Measurements from ENCODE around the gene CACNA1A. TPM values are rescaled to one million over a fixed set of nuclear protein-coding genes. Genes with fewer than 3 reads are reported as not detected.
A peak's percentile ranks its signal among the peaks of the same experiment; 100 is the strongest.

The CACNA1A gene
- total and polyA plus RNA-seq, 2 of the 4 experiments (the other 2 are of a cell fraction): 5.9 to 15.0 TPM

- no peak overlapping the region for H3K23ac ChIP-seq (ENCODE audit: low read depth, low read length)
- H3K9me3 ChIP-seq (ENCODE audit: control insufficient read depth, insufficient read depth, low read length): no peaks in the 10 kb centered on the region
- H3K27me3 ChIP-seq (ENCODE audit: control insufficient read depth, insufficient read depth, low read length): no peaks in the 10 kb centered on the region; the same call in 1 of the 2 replicates
- DNase-seq: peak; percentile 31
- H3K4ac ChIP-seq (ENCODE audit: low read depth, low read length): no peak overlapping the region
- no peaks in the 10 kb centered on the region for H4K20me1 ChIP-seq (ENCODE audit: insufficient read depth, low read length)
- no peak overlapping the region for H4K91ac ChIP-seq (ENCODE audit: insufficient read depth, low read depth, low read length)
- H3K27ac ChIP-seq (ENCODE audit: insufficient read depth, low read length): no peak overlapping the region
- dilution Hi-C loops (cut with HindIII; ENCODE audit: low sequenced_read_pairs, unreplicated experiment) (no loop called here), intact Hi-C loops (cut with micrococcal nuclease) (loop anchor here (1.0 to 5.0 kb wide), 3 partner anchors 65 to 221 kb away; no protein-coding TSS in a partner anchor), in situ Hi-C loops (cut with MboI; ENCODE audit: low sequenced_read_pairs) (no loop called here)
- H2BK15ac ChIP-seq (ENCODE audit: low read depth, low read length): no peak overlapping the region
- no peak for TF ChIP-seq USF2 (IDR thresholded peaks at IDR 0.05; ENCODE audit: low read depth, low read length)
- peak; percentile 65 for TF ChIP-seq SMC3 (IDR thresholded peaks at IDR 0.05; ENCODE audit: low read depth, low read length)
- no peak for TF ChIP-seq RCOR1 (IDR thresholded peaks at IDR 0.05; ENCODE audit: insufficient replicate concordance, low read length)
- no peak for TF ChIP-seq ELK1 (IDR thresholded peaks at IDR 0.05; ENCODE audit: borderline replicate concordance, low read depth, low read length)
- no peak for TF ChIP-seq RFX5 (IDR thresholded peaks at IDR 0.05; ENCODE audit: low read depth, low read length)
- peak; percentile 61 for TF ChIP-seq CTCF (conservative IDR thresholded peaks at IDR 0.05; ENCODE audit: low read depth, low read length)
- TF ChIP-seq RAD21 (IDR thresholded peaks at IDR 0.05; ENCODE audit: low read length): peak; percentile 60
- no peak overlapping the region for H3K9ac ChIP-seq (ENCODE audit: low read depth, low read length)
- H3K79me1 ChIP-seq (ENCODE audit: low read depth in 1 of 2, low read length in 2 of 2): no peaks in the 10 kb centered on the region
- no peak overlapping the region for H3K14ac ChIP-seq (replicated peaks; ENCODE audit: low read depth, low read length)
- H3K56ac ChIP-seq (ENCODE audit: extremely low read depth, insufficient read depth, low read length): no peak overlapping the region
- no peaks in the 10 kb centered on the region for H3K9me1 ChIP-seq (ENCODE audit: insufficient read depth, low read length)
- BruUV-seq (replicated peaks): no TSS peak
- no peak overlapping the region for H4K5ac ChIP-seq (ENCODE audit: low read depth, low read length)
- H3K4me1 ChIP-seq (ENCODE audit: control insufficient read depth, insufficient read depth, low read length): no peaks in the 10 kb centered on the region
- H3K4me3 ChIP-seq (ENCODE audit: insufficient read depth, low read depth, low read length): no peak overlapping the region
- no peak overlapping the region for H2BK20ac ChIP-seq (ENCODE audit: low read depth, low read length)
- H4K8ac ChIP-seq (ENCODE audit: low read depth in 2 of 2, low read length in 2 of 2): no peak overlapping the region
- H2AK9ac ChIP-seq (replicated peaks; ENCODE audit: low read depth, low read length, poor library complexity): no peak overlapping the region
- no peak overlapping the region for H2BK120ac ChIP-seq (ENCODE audit: low read depth, low read length)
- CTCF ChIA-PET: no interaction called here
- no peak overlapping the region for H3K18ac ChIP-seq (ENCODE audit: low read depth, low read length)
- WGBS, 2 experiments (ENCODE audit: extremely low coverage in 2 of 2, insufficient read length in 1 of 2): 87% methylated on average over 3 of the region's 13 CpGs; no CpG with 5 or more reads in 1 of the 2 experiments
- H2BK5ac ChIP-seq (ENCODE audit: low read depth, low read length, poor library complexity, severe bottlenecking): no peak overlapping the region
- H3K36me3 ChIP-seq (ENCODE audit: control insufficient read depth, insufficient read depth, low read length): no peaks in the 10 kb centered on the region
- no peak for ATAC-seq (ENCODE audit: low read depth)
- POLR2A ChIA-PET (ENCODE audit: unreplicated experiment): no interaction called here
- H2AFZ ChIP-seq (replicated peaks; ENCODE audit: low read length, poor library complexity): peak overlapping the region; percentile 11
- H2AK5ac ChIP-seq (ENCODE audit: low read depth, low read length): no peak overlapping the region
- no peak overlapping the region for H3K4me2 ChIP-seq (ENCODE audit: low read depth, low read length)
Observed at GRCh38 chr19:13366529-13367143, 139.6 kb downstream of the CACNA1A start.

Measured in IMR-90 (cell line).